IMR-90 (cell line): Measurements from ENCODE around the gene CCDC61. TPM values are rescaled to one million over a fixed set of nuclear protein-coding genes. Genes with fewer than 3 reads are reported as not detected.

Source experiments
- ATAC-seq: fragments of 200-7000 bp; cut with Tn5 transposase; 2 replicates; pipeline ENCODE4 v1.9.1; 2020; ENCODE audit warnings: low read depth, mild to moderate bottlenecking, moderate library complexity
- BruUV-seq: library from RNA; stranded (reverse); fragments of 400-500 nt; replicated peaks from 2 replicates; lab custom pipeline; 2021; lab: Mats Ljungman, UMichigan
- CTCF ChIA-PET: fragments of 300-600 bp; formaldehyde crosslinking; extraction: SDS; loops from one replicate; lab custom pipeline; 2021; ENCODE audit warnings: antibody characterized with exemption; lab: Yijun Ruan, JAX
- POLR2A ChIA-PET: fragments of 300-600 bp; sonication (Branson Sonifier 250); formaldehyde crosslinking; loops from one replicate; lab custom pipeline; 2022; ENCODE audit warnings: antibody characterized with exemption; ENCODE audit not compliant: unreplicated experiment; lab: Charles Lee
- DNase-seq: peaks from one replicate; pipeline ENCODE4 v3.0.0; 2013
- H2AFZ ChIP-seq: replicated peaks from 2 replicates; pipeline ENCODE3; 2013; ENCODE audit warnings: low read length, mild to moderate bottlenecking; ENCODE audit not compliant: poor library complexity
- H2AK5ac ChIP-seq: 2 replicates; pipeline ENCODE4 v1.6.1; 2013; ENCODE audit warnings: low read depth, low read length, inconsistent platforms
- H2AK9ac ChIP-seq: replicated peaks from 2 replicates; pipeline ENCODE3; 2013; ENCODE audit warnings: mild to moderate bottlenecking, low read depth, low read length, moderate library complexity; ENCODE audit not compliant: poor library complexity
- H2BK120ac ChIP-seq: 2 replicates; pipeline ENCODE4 v1.6.1; 2013; ENCODE audit warnings: low read depth, low read length, inconsistent platforms
- H2BK15ac ChIP-seq: 3 replicates; pipeline ENCODE4 v1.6.1; 2013; ENCODE audit warnings: low read depth, low read length, inconsistent platforms
- H2BK20ac ChIP-seq: 2 replicates; pipeline ENCODE4 v1.6.1; 2013; ENCODE audit warnings: low read depth, mild to moderate bottlenecking, inconsistent platforms, low read length, moderate library complexity
- H2BK5ac ChIP-seq: 2 replicates; pipeline ENCODE4 v1.6.1; 2013; ENCODE audit warnings: mild to moderate bottlenecking, low read depth, low read length, inconsistent platforms; ENCODE audit not compliant: poor library complexity, severe bottlenecking
- H3K14ac ChIP-seq: replicated peaks from 2 replicates; pipeline ENCODE4 v1.6.1; 2013; ENCODE audit warnings: low read depth, low read length, inconsistent platforms
- H3K18ac ChIP-seq: 2 replicates; pipeline ENCODE4 v1.6.1; 2013; ENCODE audit warnings: low read depth, low read length, control low read depth
- H3K23ac ChIP-seq: 2 replicates; pipeline ENCODE4 v1.6.1; 2013; ENCODE audit warnings: low read depth, low read length, inconsistent platforms
- H3K27ac ChIP-seq: 2 replicates; pipeline ENCODE4 v1.5.1; 2013; ENCODE audit warnings: mild to moderate bottlenecking, control low read depth, low read length; ENCODE audit not compliant: insufficient read depth
- H3K27me3 ChIP-seq: 2 replicates; pipeline ENCODE4 v1.6.1; 2013; ENCODE audit warnings: low read length; ENCODE audit not compliant: control insufficient read depth, insufficient read depth
- H3K36me3 ChIP-seq: 2 replicates; pipeline ENCODE4 v1.6.1; 2013; ENCODE audit warnings: low read length, mixed read lengths; ENCODE audit not compliant: control insufficient read depth, insufficient read depth
- H3K4ac ChIP-seq: 2 replicates; pipeline ENCODE4 v1.6.1; 2013; ENCODE audit warnings: low read depth, low read length, inconsistent platforms
- H3K4me1 ChIP-seq: 2 replicates; pipeline ENCODE4 v1.6.1; 2013; ENCODE audit warnings: low read length, mixed read lengths; ENCODE audit not compliant: control insufficient read depth, insufficient read depth
- H3K4me2 ChIP-seq: 2 replicates; pipeline ENCODE4 v1.6.1; 2013; ENCODE audit warnings: low read depth, mild to moderate bottlenecking, control low read depth, low read length, moderate library complexity
- H3K4me3 ChIP-seq: 2 replicates; pipeline ENCODE4 v1.5.1; 2013; ENCODE audit warnings: low read depth, mild to moderate bottlenecking, control low read depth, low read length, moderate library complexity; ENCODE audit not compliant: insufficient read depth
- H3K56ac ChIP-seq: 2 replicates; pipeline ENCODE4 v1.6.1; 2013; ENCODE audit warnings: low read length, inconsistent platforms; ENCODE audit not compliant: insufficient read depth; ENCODE audit errors: extremely low read depth
- H3K79me1 ChIP-seq, 2 experiments: 2 replicates each; pipeline ENCODE4 v1.6.1; 2013; ENCODE audit warnings: low read length in 2 of 2, inconsistent platforms in 1 of 2, low read depth in 1 of 2
- H3K9ac ChIP-seq: 2 replicates; pipeline ENCODE4 v1.6.1; 2013; ENCODE audit warnings: low read depth, low read length, control low read depth
- H3K9me1 ChIP-seq: 2 replicates; pipeline ENCODE4 v1.6.1; 2013; ENCODE audit warnings: low read length, inconsistent platforms; ENCODE audit not compliant: insufficient read depth
- H3K9me3 ChIP-seq: 2 replicates; pipeline ENCODE4 v1.6.1; 2013; ENCODE audit warnings: low read length; ENCODE audit not compliant: control insufficient read depth, insufficient read depth
- H4K20me1 ChIP-seq: 2 replicates; pipeline ENCODE4 v1.6.1; 2013; ENCODE audit warnings: low read length, inconsistent platforms; ENCODE audit not compliant: insufficient read depth
- H4K5ac ChIP-seq: 2 replicates; pipeline ENCODE4 v1.6.1; 2013; ENCODE audit warnings: mild to moderate bottlenecking, low read depth, low read length, control low read depth
- H4K8ac ChIP-seq, 2 experiments: 2 replicates each; pipeline ENCODE4 v1.6.1; 2013; ENCODE audit warnings: low read depth in 2 of 2, low read length in 2 of 2, control low read depth in 1 of 2, inconsistent platforms in 1 of 2
- H4K91ac ChIP-seq: 2 replicates; pipeline ENCODE4 v1.6.1; 2013; ENCODE audit warnings: low read depth, low read length, inconsistent platforms; ENCODE audit not compliant: insufficient read depth
- BHLHE40 ChIP-seq: fragments of 150-350 bp; IDR thresholded peaks from 2 replicates; pipeline ENCODE4 v1.6.1; 2016; ENCODE audit warnings: mild to moderate bottlenecking, low read depth, low read length
- MAZ ChIP-seq: IDR thresholded peaks from 2 replicates; pipeline ENCODE4 v1.6.1; 2012; ENCODE audit warnings: low read depth, mild to moderate bottlenecking, low read length, improper control_type of control experiment, moderate library complexity, borderline replicate concordance
- MXI1 ChIP-seq: IDR thresholded peaks from 2 replicates; pipeline ENCODE4 v1.6.1; 2012; ENCODE audit warnings: low read depth, mild to moderate bottlenecking, low read length, moderate library complexity, borderline replicate concordance
- NFE2L2 ChIP-seq: fragments of 150-350 bp; IDR thresholded peaks from 2 replicates; pipeline ENCODE4 v1.6.1; 2016; ENCODE audit warnings: low read depth, mild to moderate bottlenecking, low read length
- RAD21 ChIP-seq: IDR thresholded peaks from 2 replicates; pipeline ENCODE4 v1.6.1; 2012; ENCODE audit warnings: low read length, improper control_type of control experiment
- RFX5 ChIP-seq: IDR thresholded peaks from 2 replicates; pipeline ENCODE4 v1.8.0; 2012; ENCODE audit warnings: low read depth, mild to moderate bottlenecking, low read length, moderate library complexity
- SMC3 ChIP-seq: fragments of 150-350 bp; IDR thresholded peaks from 2 replicates; pipeline ENCODE4 v1.6.1; 2016; ENCODE audit warnings: low read depth, mild to moderate bottlenecking, antibody characterized with exemption, low read length, moderate library complexity
- WGBS, 2 experiments: methylation state at CpG; one replicate each; pipeline versions ENCODE4 v1.1.5 to v1.1.7; 2013; ENCODE audit warnings: missing lambda C conversion rate in 2 of 2; ENCODE audit not compliant: insufficient read length in 1 of 2; ENCODE audit errors: extremely low coverage in 2 of 2; 5-methylcytosine and 5-hydroxymethylcytosine counted together
- dilution Hi-C: fragments of 300-500 bp; cut with HindIII; formaldehyde crosslinking; loops from one replicate; pipeline ENCODE4 v1.14.3; 2018; ENCODE audit warnings: low sequenced_read_pairs; ENCODE audit not compliant: unreplicated experiment
- in situ Hi-C: fragments of 300-500 bp; cut with MboI; formaldehyde crosslinking; loops from 3 replicates; pipeline ENCODE4 v1.14.3; 2019; ENCODE audit warnings: low sequenced_read_pairs, inconsistent platforms, mixed read lengths
- intact Hi-C: fragments of 100-400 bp; cut with micrococcal nuclease; formaldehyde crosslinking; loops from 2 replicates; pipeline ENCODE4 v1.10.0; 2022
- polyA plus RNA-seq, 3 experiments: library from polyadenylated mRNA; depleted of rRNA; stranded (reverse); fragments of >200 nt; gene quantifications; 2 replicates each; pipeline ENCODE4 v1.2.3, GENCODE V29; 2012; ENCODE audit warnings: low replicate concordance in 1 of 3
- total RNA-seq: library from RNA; depleted of rRNA; stranded (reverse); fragments of >200 nt; gene quantifications from 2 replicates; pipeline ENCODE4 v1.2.3, GENCODE V29; 2012

The CCDC61 gene
- total and polyA plus RNA-seq, 2 of the 4 experiments (the other 2 are of a cell fraction) = 3.2 to 9.1 TPM

GRCh38 chr19:46023311-46023779 is 28.1 kb downstream of the CCDC61 start:
- no peak overlapping the region for H4K91ac ChIP-seq
- no peak overlapping the region for H2AFZ ChIP-seq
- no peak overlapping the region for H3K23ac ChIP-seq
- no peak overlapping the region for H3K56ac ChIP-seq
- dilution Hi-C loops (no loop called here), intact Hi-C loops (no loop called here), in situ Hi-C loops (loop anchor here (10.0 kb wide), 1 partner anchor 51 kb away; no protein-coding TSS in a partner anchor)
- no peak overlapping the region for H3K27ac ChIP-seq
- no peak overlapping the region for H3K18ac ChIP-seq
- no peak overlapping the region for H3K9ac ChIP-seq
- H3K4me1 ChIP-seq = no peaks in the 10 kb centered on the region
- peaks cover 2% of the 10 kb centered on the region; the same call in 1 of the 2 replicates for H3K27me3 ChIP-seq
- ChIA-PET CTCF (interaction anchor here (1.3 kb wide), 1 partner anchor 54 kb away, joined by 3 read pairs; no protein-coding TSS in a partner anchor), POLR2A (no interaction called here)
- H2BK15ac ChIP-seq = no peak overlapping the region
- H2BK20ac ChIP-seq = no peak overlapping the region
- no peak for TF ChIP-seq SMC3
- no peak for TF ChIP-seq BHLHE40
- TF ChIP-seq NFE2L2 = no peak
- TF ChIP-seq RFX5 = no peak
- TF ChIP-seq MAZ = no peak
- no peak for TF ChIP-seq RAD21
- TF ChIP-seq MXI1 = no peak
- H3K9me3 ChIP-seq = no peaks in the 10 kb centered on the region
- no peak overlapping the region for H2BK120ac ChIP-seq
- no peak overlapping the region for H2AK5ac ChIP-seq
- H3K36me3 ChIP-seq = no peaks in the 10 kb centered on the region
- no peaks in the 10 kb centered on the region for H3K79me1 ChIP-seq
- H4K5ac ChIP-seq = no peak overlapping the region
- no peak overlapping the region for H4K8ac ChIP-seq
- no peak overlapping the region for H3K4me3 ChIP-seq
- no peaks in the 10 kb centered on the region for H3K9me1 ChIP-seq
- no peak overlapping the region for H3K14ac ChIP-seq
- H4K20me1 ChIP-seq = no peaks in the 10 kb centered on the region
- no peak for DNase-seq
- no TSS peak for BruUV-seq
- no peak for ATAC-seq
- H2BK5ac ChIP-seq = no peak overlapping the region
- H3K4me2 ChIP-seq = no peak overlapping the region
- H3K4ac ChIP-seq = no peak overlapping the region
- H2AK9ac ChIP-seq = no peak overlapping the region
- WGBS, 2 experiments = 0% methylated on average over 1 of the region's 11 CpGs; no CpG with 5 or more reads in 1 of the 2 experiments
